Glutamatergic neuron (in vitro differentiated cells): ENCODE data around the gene TTYH2. TPM values are rescaled to one million over a fixed set of nuclear protein-coding genes. Genes with fewer than 3 reads are reported as not detected.

Experiments used
- DNase-seq: peaks from one replicate; pipeline ENCODE4 v3.0.0; 2022
- H3K27ac Mint-ChIP-seq: one replicate; pipeline ENCODE4 v1.8.0; 2020; ENCODE audit warnings: mild to moderate bottlenecking, mixed read lengths, inconsistent platforms; ENCODE audit not compliant: unreplicated experiment
- H3K27me3 Mint-ChIP-seq: one replicate; pipeline ENCODE4 v1.8.0; 2020; ENCODE audit warnings: mild to moderate bottlenecking, moderate library complexity, mixed read lengths, inconsistent platforms; ENCODE audit not compliant: unreplicated experiment
- H3K36me3 Mint-ChIP-seq: one replicate; pipeline ENCODE4 v1.8.0; 2020; ENCODE audit warnings: mild to moderate bottlenecking, mixed read lengths, inconsistent platforms; ENCODE audit not compliant: unreplicated experiment
- H3K4me1 Mint-ChIP-seq: one replicate; pipeline ENCODE4 v1.8.0; 2020; ENCODE audit warnings: mild to moderate bottlenecking, low read depth, mixed read lengths, inconsistent platforms; ENCODE audit not compliant: unreplicated experiment
- H3K4me3 Mint-ChIP-seq: one replicate; pipeline ENCODE4 v1.8.0; 2020; ENCODE audit warnings: mild to moderate bottlenecking, mixed read lengths, inconsistent platforms; ENCODE audit not compliant: unreplicated experiment
- H3K9me3 Mint-ChIP-seq: one replicate; pipeline ENCODE4 v1.8.0; 2020; ENCODE audit warnings: mild to moderate bottlenecking, moderate library complexity, mixed read lengths, inconsistent platforms; ENCODE audit not compliant: unreplicated experiment
- CTCF ChIP-seq: fragments of 200-600 bp; sonication (generic); IDR thresholded peaks from one replicate; pipeline ENCODE4 v1.5.0; 2021; ENCODE audit not compliant: partially characterized antibody, unreplicated experiment
- total RNA-seq: library from RNA; stranded (reverse); fragmentation: NEBNext Ultra II Directional; extraction: Animal tissue kit (Norgen Biotek cat#: 25700); gene quantifications from one replicate; pipeline ENCODE4 v1.2.1, GENCODE V29; 2021; ENCODE audit not compliant: unreplicated experiment

Gene TTYH2
- total RNA-seq, 1 donor from 2014 or later: 121 TPM

- TF ChIP-seq CTCF: no peak
- Mint-ChIP-seq H3K36me3 (no peaks in the 10 kb centered on the region), H3K27me3 (peaks cover 3% of the 10 kb centered on the region), H3K27ac (peak overlapping the region; percentile 84), H3K4me3 (peak overlapping the region; percentile 74), H3K9me3 (peaks cover 15% of the 10 kb centered on the region), H3K4me1 (peaks cover 31% of the 10 kb centered on the region)
- peak; percentile 56 for DNase-seq
Measured at GRCh38 chr17:74217037-74217730, 3.8 kb downstream of the TTYH2 start.

- no peak for TF ChIP-seq CTCF
- peaks cover 32% of the 10 kb centered on the region for H3K4me1 Mint-ChIP-seq
- H3K9me3 Mint-ChIP-seq: peaks cover 12% of the 10 kb centered on the region
- no peak for DNase-seq
- no peak overlapping the region for H3K4me3 Mint-ChIP-seq
- peaks cover 3% of the 10 kb centered on the region for H3K27me3 Mint-ChIP-seq
- no peaks in the 10 kb centered on the region for H3K36me3 Mint-ChIP-seq
- H3K27ac Mint-ChIP-seq: peak overlapping the region; percentile 43
Measured at GRCh38 chr17:74217888-74218287, 4.5 kb downstream of the TTYH2 start.

DNA sequence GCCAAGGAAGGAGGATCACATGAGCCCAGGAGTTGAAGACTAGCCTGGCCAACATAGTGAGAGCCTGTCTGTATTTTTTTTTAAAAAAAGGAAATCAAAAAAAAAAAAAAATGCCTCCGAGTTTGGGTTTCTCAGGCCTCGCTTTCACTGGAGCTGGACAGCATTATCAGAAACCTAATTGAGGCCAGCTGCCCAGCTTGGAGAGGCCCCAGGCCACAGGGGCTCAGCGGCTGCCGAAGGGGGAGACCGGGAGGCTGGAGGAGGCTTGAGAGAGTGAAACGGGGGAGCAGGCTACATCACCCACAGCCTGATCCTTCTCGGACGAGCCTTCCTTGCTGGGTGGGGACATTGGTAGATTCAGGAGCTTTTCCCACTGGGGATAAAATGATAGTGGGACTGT is 5.1 kb downstream of the TTYH2 start:
- no peaks in the 10 kb centered on the region for H3K27me3 Mint-ChIP-seq
- H3K9me3 Mint-ChIP-seq: peaks cover 9% of the 10 kb centered on the region

GRCh38 chr17:74219576-74220133 is 6.3 kb downstream of the TTYH2 start:
- no peak for DNase-seq
- Mint-ChIP-seq H3K9me3 (peaks cover 6% of the 10 kb centered on the region), H3K27ac (no peak overlapping the region), H3K27me3 (no peaks in the 10 kb centered on the region), H3K4me3 (no peak overlapping the region), H3K36me3 (peaks cover 4% of the 10 kb centered on the region), H3K4me1 (peaks cover 29% of the 10 kb centered on the region)
- TF ChIP-seq CTCF: no peak

More for the DNA sequence above, 5.1 kb downstream of the TTYH2 start:
- no peak for DNase-seq
- Mint-ChIP-seq H3K36me3 (no peaks in the 10 kb centered on the region), H3K4me3 (no peak overlapping the region), H3K27ac (no peak overlapping the region), H3K4me1 (peaks cover 29% of the 10 kb centered on the region)
- no peak for TF ChIP-seq CTCF

DNA sequence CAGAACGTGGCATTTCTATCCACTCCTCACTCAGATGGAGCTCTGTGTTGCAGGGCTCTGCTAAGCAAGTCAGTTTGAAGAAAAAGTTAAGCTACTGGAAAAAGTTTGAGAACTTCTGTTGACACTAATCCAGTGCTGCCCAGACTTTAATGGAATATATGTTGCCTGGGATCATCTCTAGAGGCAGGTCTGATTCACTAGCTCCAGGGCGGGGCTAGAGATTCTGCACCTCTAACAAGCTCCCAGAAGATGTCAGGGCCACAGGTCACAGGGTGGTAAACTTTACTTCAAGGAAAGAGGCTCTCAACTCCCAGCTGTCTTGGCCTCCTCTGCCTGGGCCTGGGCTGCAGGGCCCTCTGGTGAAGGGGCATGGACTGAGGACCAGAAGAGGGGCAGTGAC is 6.8 kb downstream of the TTYH2 start:
- TF ChIP-seq CTCF: no peak
- H3K27me3 Mint-ChIP-seq: peaks cover under 1% of the 10 kb centered on the region
- H3K27ac Mint-ChIP-seq: no peak overlapping the region
- H3K36me3 Mint-ChIP-seq: peaks cover 4% of the 10 kb centered on the region
- H3K4me1 Mint-ChIP-seq: peaks cover 26% of the 10 kb centered on the region
- H3K4me3 Mint-ChIP-seq: no peak overlapping the region
- peaks cover 8% of the 10 kb centered on the region for H3K9me3 Mint-ChIP-seq
- DNase-seq: no peak
